Measurements from ENCODE around the gene TMEM212. TPM values are rescaled to one million over a fixed set of nuclear protein-coding genes. Genes with fewer than 3 reads are reported as not detected.

TMEM212 gene
- total RNA-seq, 1 experiment from 2014 or later, result not detected

GRCh38 chr3:171838218-171838720, 4.9 kb upstream of the TMEM212 start:
- H3K27me3 Mint-ChIP-seq (ENCODE audit: insufficient read depth, unreplicated experiment), result no peaks in the 10 kb centered on the region
- no peak overlapping the region for H3K27ac Mint-ChIP-seq (ENCODE audit: unreplicated experiment)
- CTCF ChIA-PET, result interaction anchor here (0.9 kb wide), 1 partner anchor 8 kb away, joined by 3 read pairs; no protein-coding TSS in a partner anchor
- no peaks in the 10 kb centered on the region for H3K27me3 ChIP-seq (replicated peaks; ENCODE audit: control insufficient read depth, insufficient read depth, low read length)
- H3K4me3 Mint-ChIP-seq (ENCODE audit: unreplicated experiment), result peak overlapping the region; percentile 28
- H3K36me3 ChIP-seq (ENCODE audit: control insufficient read depth, insufficient read depth, low read length), result no peaks in the 10 kb centered on the region
- intact Hi-C loops (cut with micrococcal nuclease; ENCODE audit: unreplicated experiment), result no loop called here
- H3K4me1 ChIP-seq, result peaks cover 16% of the 10 kb centered on the region
- POLR2A ChIA-PET, result no interaction called here
- H3K9me3 Mint-ChIP-seq (ENCODE audit: unreplicated experiment), result no peaks in the 10 kb centered on the region
- BruUV-seq (replicated peaks), result no TSS peak
- no peak for TF ChIP-seq CTCF (IDR thresholded peaks at IDR 0.05; ENCODE audit: insufficient read depth in 1 of 2, low read depth in 1 of 2, low read length in 1 of 2, severe bottlenecking in 1 of 2, unreplicated experiment in 1 of 2)
- DNase-seq, result peak in 1 of 2 experiments; percentile 16
- peaks cover 21% of the 10 kb centered on the region for H3K4me1 Mint-ChIP-seq (ENCODE audit: low read depth, unreplicated experiment)
- H3K9me3 ChIP-seq, result no peaks in the 10 kb centered on the region
- H3K36me3 Mint-ChIP-seq (ENCODE audit: insufficient read depth, unreplicated experiment), result no peaks in the 10 kb centered on the region
- no peak overlapping the region for H3K4me3 ChIP-seq (ENCODE audit: low read depth, low read length)

GRCh38 chr3:171839270-171839669, 3.9 kb upstream of the TMEM212 start:
- DNase-seq, result no peak
- no peaks in the 10 kb centered on the region for H3K27me3 Mint-ChIP-seq (ENCODE audit: insufficient read depth, unreplicated experiment)
- H3K4me1 Mint-ChIP-seq (ENCODE audit: low read depth, unreplicated experiment), result peaks cover 21% of the 10 kb centered on the region
- no peak for TF ChIP-seq CTCF (IDR thresholded peaks at IDR 0.05; ENCODE audit: insufficient read depth in 1 of 2, low read depth in 1 of 2, low read length in 1 of 2, severe bottlenecking in 1 of 2, unreplicated experiment in 1 of 2)
- H3K9me3 Mint-ChIP-seq (ENCODE audit: unreplicated experiment), result no peaks in the 10 kb centered on the region
- intact Hi-C loops (cut with micrococcal nuclease; ENCODE audit: unreplicated experiment), result no loop called here
- Histone ChIP-seq H3K36me3 (ENCODE audit: control insufficient read depth, insufficient read depth, low read length) (no peaks in the 10 kb centered on the region), H3K9me3 (no peaks in the 10 kb centered on the region), H3K4me1 (peaks cover 12% of the 10 kb centered on the region), H3K4me3 (ENCODE audit: low read depth, low read length) (no peak overlapping the region), H3K27me3 (replicated peaks; ENCODE audit: control insufficient read depth, insufficient read depth, low read length) (no peaks in the 10 kb centered on the region)
- no TSS peak for BruUV-seq (replicated peaks)
- no peak overlapping the region for H3K4me3 Mint-ChIP-seq (ENCODE audit: unreplicated experiment)
- no peak overlapping the region for H3K27ac Mint-ChIP-seq (ENCODE audit: unreplicated experiment)
- ChIA-PET CTCF (no interaction called here), POLR2A (no interaction called here)
- H3K36me3 Mint-ChIP-seq (ENCODE audit: insufficient read depth, unreplicated experiment), result no peaks in the 10 kb centered on the region

GRCh38 chr3:171840445-171840810, 2.7 kb upstream of the TMEM212 start:
- Mint-ChIP-seq H3K9me3 (ENCODE audit: unreplicated experiment) (peaks cover 9% of the 10 kb centered on the region), H3K27ac (ENCODE audit: unreplicated experiment) (no peak overlapping the region), H3K4me3 (ENCODE audit: unreplicated experiment) (no peak overlapping the region), H3K4me1 (ENCODE audit: low read depth, unreplicated experiment) (peaks cover 29% of the 10 kb centered on the region), H3K27me3 (ENCODE audit: insufficient read depth, unreplicated experiment) (no peaks in the 10 kb centered on the region), H3K36me3 (ENCODE audit: insufficient read depth, unreplicated experiment) (no peaks in the 10 kb centered on the region)
- no peaks in the 10 kb centered on the region for H3K27me3 ChIP-seq (replicated peaks; ENCODE audit: control insufficient read depth, insufficient read depth, low read length)
- H3K4me3 ChIP-seq (ENCODE audit: low read depth, low read length), result no peak overlapping the region
- intact Hi-C loops (cut with micrococcal nuclease; ENCODE audit: unreplicated experiment), result no loop called here
- BruUV-seq (replicated peaks), result no TSS peak
- ChIA-PET CTCF (no interaction called here), POLR2A (no interaction called here)
- DNase-seq, result no peak
- H3K9me3 ChIP-seq, result peaks cover 3% of the 10 kb centered on the region; the same call in 1 of the 2 replicates
- no peaks in the 10 kb centered on the region for H3K36me3 ChIP-seq (ENCODE audit: control insufficient read depth, insufficient read depth, low read length)
- TF ChIP-seq CTCF (IDR thresholded peaks at IDR 0.05; ENCODE audit: insufficient read depth in 1 of 2, low read depth in 1 of 2, low read length in 1 of 2, severe bottlenecking in 1 of 2, unreplicated experiment in 1 of 2), result no peak
- H3K4me1 ChIP-seq, result peaks cover 19% of the 10 kb centered on the region
